SU-DHL-6 (cell line): ENCODE results near the gene PTGER1.
A peak's percentile ranks its signal among the peaks of the same experiment; 100 is the strongest.

Experiments used
- H2AFZ ChIP-seq: fragments of 200-600 bp; sonication (generic); 2 replicates; pipeline ENCODE4 v1.6.1; 2014; ENCODE audit warnings: low read depth, mild to moderate bottlenecking, moderate library complexity, mixed read lengths, antibody characterized with exemption, low read length; ENCODE audit not compliant: severe bottlenecking
- H3F3A ChIP-seq: fragments of 200-600 bp; shearing (Covaris generic); 2 replicates; pipeline ENCODE4 v1.6.0; 2016; ENCODE audit warnings: antibody characterized with exemption, mild to moderate bottlenecking; ENCODE audit not compliant: insufficient read depth
- H3K27ac ChIP-seq: fragments of 200-600 bp; sonication (generic); 2 replicates; pipeline ENCODE4 v1.5.1; 2016; ENCODE audit warnings: low read depth, mild to moderate bottlenecking, low read length, moderate library complexity, mixed read lengths
- H3K27me3 ChIP-seq: fragments of 200-600 bp; sonication (generic), shearing (Covaris generic); 2 replicates; pipeline ENCODE4 v1.6.0; 2014; ENCODE audit warnings: mild to moderate bottlenecking, low read length
- H3K36me3 ChIP-seq: fragments of 200-600 bp; sonication (generic); 2 replicates; pipeline ENCODE4 v1.6.1; 2014; ENCODE audit warnings: mild to moderate bottlenecking, low read length, mixed read lengths
- H3K4me2 ChIP-seq: fragments of 300-600, 200-600 bp; shearing (Covaris generic), sonication (generic); 2 replicates; pipeline ENCODE4 v1.6.0; 2014; ENCODE audit warnings: low read length, low read depth, mild to moderate bottlenecking; ENCODE audit not compliant: poor library complexity, severe bottlenecking
- H3K4me3 ChIP-seq: fragments of 200-600 bp; sonication (generic); 2 replicates; pipeline ENCODE4 v1.5.1; 2014; ENCODE audit warnings: antibody characterized with exemption, low read length, mild to moderate bottlenecking, mixed read lengths; ENCODE audit not compliant: insufficient read depth, poor library complexity, severe bottlenecking
- H3K79me2 ChIP-seq: fragments of 200-600 bp; sonication (generic); 2 replicates; pipeline ENCODE4 v1.6.1; 2014; ENCODE audit warnings: mild to moderate bottlenecking, low read length, moderate library complexity; ENCODE audit not compliant: insufficient read depth
- H3K9ac ChIP-seq: fragments of 200-600 bp; sonication (generic); 2 replicates; pipeline ENCODE4 v1.7.0; 2014; ENCODE audit warnings: mild to moderate bottlenecking, low read length
- H3K9me2 ChIP-seq: fragments of 200-600 bp; sonication (generic); replicated peaks from 2 replicates; pipeline ENCODE4 v1.6.1; 2014; ENCODE audit warnings: low read length; ENCODE audit not compliant: insufficient read depth
- H3K9me3 ChIP-seq: fragments of 200-600 bp; sonication (generic); 2 replicates; pipeline ENCODE4 v1.6.1; 2014; ENCODE audit warnings: low read length, mixed read lengths; ENCODE audit not compliant: insufficient read depth
- H4K20me1 ChIP-seq: fragments of 200-600 bp; sonication (generic); 2 replicates; pipeline ENCODE4 v1.6.1; 2014; ENCODE audit warnings: low read depth, mild to moderate bottlenecking, antibody characterized with exemption, low read length, moderate library complexity, mixed read lengths
- EZH2phosphoT487 ChIP-seq: fragments of 200-600 bp; sonication (generic), shearing (Covaris generic); conservative IDR thresholded peaks from 2 replicates; pipeline ENCODE4 v1.6.1; 2018; ENCODE audit warnings: mild to moderate bottlenecking, antibody characterized with exemption, low read length, moderate library complexity, mixed read lengths
- TF ChIP-seq, protein P1 (sequence below): fragments of 200-600 bp; sonication (generic); IDR thresholded peaks from one replicate; pipeline ENCODE4 v1.5.1; 2017; ENCODE audit warnings: antibody characterized with exemption, mild to moderate bottlenecking, low read length, moderate library complexity; ENCODE audit not compliant: insufficient read depth, poor library complexity, severe bottlenecking

The PTGER1 gene

DNA sequence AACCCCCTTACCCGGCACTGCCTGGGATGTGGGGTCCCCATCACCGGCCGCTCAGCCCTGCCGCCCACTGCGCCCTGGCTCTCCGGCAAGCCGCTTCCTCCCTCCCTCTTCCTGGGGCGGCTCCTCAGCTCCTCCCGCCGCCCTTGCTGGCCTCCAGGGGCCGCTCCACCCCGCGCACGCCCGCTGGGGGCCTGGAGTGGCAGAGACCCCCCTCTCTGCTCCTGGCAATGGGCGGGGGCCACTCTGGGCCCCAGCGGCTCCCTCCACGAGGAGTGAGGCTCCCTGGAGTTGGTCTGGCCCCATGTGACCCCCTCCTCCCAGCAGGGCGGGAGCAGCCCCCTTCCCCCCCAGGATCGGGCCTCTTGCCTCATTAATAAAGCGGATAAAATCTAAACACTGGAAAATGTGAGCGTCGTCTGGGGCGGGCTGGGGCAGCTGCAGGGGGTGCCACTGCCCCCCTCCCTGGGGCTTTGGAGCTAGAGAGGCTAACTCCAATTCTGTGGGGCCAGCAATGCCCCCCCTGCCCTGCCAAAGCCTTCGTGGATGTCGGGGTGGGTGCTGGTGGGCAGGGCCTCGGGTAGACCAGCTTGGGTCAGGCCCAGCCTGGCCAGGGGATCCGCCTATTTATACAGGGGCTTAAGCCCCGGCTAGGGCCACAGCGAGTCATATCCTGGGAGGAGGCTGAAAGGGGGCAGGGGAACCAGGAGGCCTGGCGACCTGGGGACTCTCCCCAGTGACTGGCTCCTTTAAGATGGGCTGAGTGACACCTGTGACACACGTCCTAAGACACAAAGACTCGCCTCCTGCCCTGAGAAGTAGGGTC is at the start of gene PTGER1:
TSS of gene PTGER1 (minus strand) at position 104 of the 823 bp plus-strand sequence. CDS start 1,034 bp downstream, outside the sequence.
- no peaks in the 10 kb centered on the region for H3F3A ChIP-seq
- no peak within 1 kb of the TSS for H3K4me2 ChIP-seq
- H4K20me1 ChIP-seq: no peaks in the 10 kb centered on the region
- H3K9me2 ChIP-seq: no peaks in the 10 kb centered on the region
- no peak within 1 kb of the TSS for H3K4me3 ChIP-seq
- no peak within 1 kb of the TSS for H2AFZ ChIP-seq
- H3K27me3 ChIP-seq: no peaks in the 10 kb centered on the region
- H3K36me3 ChIP-seq: no peaks in the 10 kb centered on the region
- H3K9ac ChIP-seq: no peak within 1 kb of the TSS
- TF ChIP-seq EZH2phosphoT487: no peak
- TF ChIP-seq, protein P1, sequence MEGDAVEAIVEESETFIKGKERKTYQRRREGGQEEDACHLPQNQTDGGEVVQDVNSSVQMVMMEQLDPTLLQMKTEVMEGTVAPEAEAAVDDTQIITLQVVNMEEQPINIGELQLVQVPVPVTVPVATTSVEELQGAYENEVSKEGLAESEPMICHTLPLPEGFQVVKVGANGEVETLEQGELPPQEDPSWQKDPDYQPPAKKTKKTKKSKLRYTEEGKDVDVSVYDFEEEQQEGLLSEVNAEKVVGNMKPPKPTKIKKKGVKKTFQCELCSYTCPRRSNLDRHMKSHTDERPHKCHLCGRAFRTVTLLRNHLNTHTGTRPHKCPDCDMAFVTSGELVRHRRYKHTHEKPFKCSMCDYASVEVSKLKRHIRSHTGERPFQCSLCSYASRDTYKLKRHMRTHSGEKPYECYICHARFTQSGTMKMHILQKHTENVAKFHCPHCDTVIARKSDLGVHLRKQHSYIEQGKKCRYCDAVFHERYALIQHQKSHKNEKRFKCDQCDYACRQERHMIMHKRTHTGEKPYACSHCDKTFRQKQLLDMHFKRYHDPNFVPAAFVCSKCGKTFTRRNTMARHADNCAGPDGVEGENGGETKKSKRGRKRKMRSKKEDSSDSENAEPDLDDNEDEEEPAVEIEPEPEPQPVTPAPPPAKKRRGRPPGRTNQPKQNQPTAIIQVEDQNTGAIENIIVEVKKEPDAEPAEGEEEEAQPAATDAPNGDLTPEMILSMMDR: no peak
- no peaks in the 10 kb centered on the region for H3K9me3 ChIP-seq
- H3K79me2 ChIP-seq: no peaks in the 10 kb centered on the region
- no peak within 1 kb of the TSS for H3K27ac ChIP-seq

DNA sequence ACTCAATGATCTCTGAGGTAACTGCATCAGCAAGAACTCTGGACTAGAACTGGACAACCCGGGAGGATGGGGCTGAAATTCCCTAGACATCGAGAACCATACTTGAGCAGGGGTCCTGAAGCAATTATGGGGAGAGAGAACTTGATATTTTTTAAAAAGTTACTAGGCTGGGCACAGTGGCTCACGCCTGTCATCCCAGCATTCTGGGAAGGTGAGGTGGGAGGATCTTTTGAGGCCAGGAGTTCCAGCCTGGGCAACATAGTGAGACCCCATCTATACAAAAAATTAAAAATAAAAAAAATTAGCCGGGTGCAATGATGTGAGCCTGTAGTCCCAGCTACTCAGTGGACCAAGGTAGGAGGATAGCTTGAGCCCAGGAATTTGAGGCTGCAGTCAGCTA is 45.4 kb upstream of the PTGER1 start:
- Histone ChIP-seq H3K9ac (no peak overlapping the region), H3K4me3 (no peak overlapping the region), H3K27me3 (no peaks in the 10 kb centered on the region), H3K9me2 (no peaks in the 10 kb centered on the region), H4K20me1 (0 out of 2 replicates have a peak, but pooled peaks cover 6% of the 10 kb centered on the region), H3K4me2 (no peak overlapping the region), H3F3A (peaks cover 13% of the 10 kb centered on the region; the same call in 1 of the 2 replicates), H3K36me3 (no peaks in the 10 kb centered on the region), H3K79me2 (peaks cover 24% of the 10 kb centered on the region), H2AFZ (no peak overlapping the region), H3K9me3 (no peaks in the 10 kb centered on the region), H3K27ac (no peak overlapping the region)
- no peak for TF ChIP-seq EZH2phosphoT487

GRCh38 chr19:14519860-14520407 is 44.8 kb upstream of the PTGER1 start:
- Histone ChIP-seq H3K9me2 (no peaks in the 10 kb centered on the region), H3K4me2 (no peak overlapping the region), H3K27me3 (no peaks in the 10 kb centered on the region), H4K20me1 (0 out of 2 replicates have a peak, but pooled peaks cover 6% of the 10 kb centered on the region), H3K9ac (no peak overlapping the region), H3K36me3 (no peaks in the 10 kb centered on the region), H3K79me2 (peaks cover 24% of the 10 kb centered on the region), H3K27ac (no peak overlapping the region), H3K4me3 (no peak overlapping the region), H2AFZ (no peak overlapping the region), H3F3A (peaks cover 16% of the 10 kb centered on the region; the same call in 1 of the 2 replicates), H3K9me3 (no peaks in the 10 kb centered on the region)
- TF ChIP-seq, protein P1: no peak
- no peak for TF ChIP-seq EZH2phosphoT487

GRCh38 chr19:14519245-14519859 is 44.2 kb upstream of the PTGER1 start:
- H3K27ac ChIP-seq: peak overlapping the region; percentile 43; the same call in 1 of the 2 replicates
- H2AFZ ChIP-seq: no peak overlapping the region
- peak overlapping the region; percentile 54 for H3K4me2 ChIP-seq
- H3K9me2 ChIP-seq: no peaks in the 10 kb centered on the region
- no peaks in the 10 kb centered on the region for H3K36me3 ChIP-seq
- H3K9ac ChIP-seq: peak overlapping the region; percentile 54
- TF ChIP-seq, protein P1: no peak
- TF ChIP-seq EZH2phosphoT487: no peak
- H3F3A ChIP-seq: peaks cover 18% of the 10 kb centered on the region; the same call in 1 of the 2 replicates
- H3K9me3 ChIP-seq: no peaks in the 10 kb centered on the region
- peaks cover 24% of the 10 kb centered on the region for H3K79me2 ChIP-seq
- H3K4me3 ChIP-seq: no peak overlapping the region
- 0 out of 2 replicates have a peak, but pooled peaks cover 6% of the 10 kb centered on the region for H4K20me1 ChIP-seq
- no peaks in the 10 kb centered on the region for H3K27me3 ChIP-seq
